Midbrain (tissue), 1 donor: ENCODE measurements around the gene CDH23.

ENCODE experiments used
- DNase-seq: peaks from one replicate; lab custom pipeline; 2025; lab: John Stamatoyannopoulos, UW

CDH23 gene

DNA sequence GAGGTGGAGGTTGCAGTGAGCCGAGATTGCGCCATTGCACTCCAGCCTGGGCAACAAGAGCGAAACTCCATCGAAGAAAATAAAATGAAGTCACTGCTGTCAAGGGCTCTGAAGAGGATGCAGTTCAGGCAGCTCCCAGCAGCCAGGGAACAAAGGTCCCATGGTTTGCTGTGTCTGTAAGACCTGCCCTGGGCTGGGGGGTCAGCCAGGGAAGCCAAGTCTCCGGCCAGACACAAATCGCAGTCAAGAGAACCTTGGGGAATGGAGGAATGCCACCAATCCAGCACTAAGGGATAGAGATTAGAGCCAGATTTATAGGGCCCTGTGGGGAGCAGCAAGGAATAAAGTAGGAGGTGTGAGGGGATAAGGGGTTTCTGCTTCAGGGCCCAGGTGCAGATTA is 405.5 kb downstream of the CDH23 start:
- DNase-seq, result no peak

DNA sequence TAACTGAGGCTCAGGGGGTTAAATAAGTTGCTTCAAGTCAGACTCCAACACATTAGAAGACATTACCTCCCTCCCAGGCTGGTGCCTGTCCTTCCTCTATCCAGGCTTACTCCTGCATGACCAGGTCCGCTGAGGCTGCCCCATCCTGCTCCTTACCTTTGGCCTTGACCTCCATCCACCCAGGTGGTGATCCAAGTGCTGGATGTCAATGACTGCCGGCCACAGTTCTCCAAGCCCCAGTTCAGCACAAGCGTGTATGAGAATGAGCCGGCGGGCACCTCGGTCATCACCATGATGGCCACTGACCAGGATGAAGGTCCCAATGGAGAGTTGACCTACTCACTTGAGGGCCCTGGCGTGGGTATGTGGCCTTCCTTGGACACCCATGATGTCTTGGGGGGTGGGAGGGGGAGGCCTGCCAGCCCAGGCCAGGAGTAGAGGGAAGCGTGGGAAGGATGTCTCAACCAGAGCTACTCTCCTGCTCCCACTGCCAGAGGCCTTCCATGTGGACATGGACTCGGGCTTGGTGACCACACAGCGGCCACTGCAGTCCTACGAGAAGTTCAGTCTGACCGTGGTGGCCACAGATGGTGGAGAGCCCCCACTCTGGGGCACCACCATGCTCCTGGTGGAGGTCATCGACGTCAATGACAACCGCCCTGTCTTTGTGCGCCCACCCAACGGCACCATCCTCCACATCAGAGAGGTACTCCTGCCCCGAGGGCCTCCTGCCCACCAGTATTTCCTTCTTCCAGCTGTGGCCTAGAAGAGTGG is 406.2 kb downstream of the CDH23 start:
- no peak for DNase-seq

DNA sequence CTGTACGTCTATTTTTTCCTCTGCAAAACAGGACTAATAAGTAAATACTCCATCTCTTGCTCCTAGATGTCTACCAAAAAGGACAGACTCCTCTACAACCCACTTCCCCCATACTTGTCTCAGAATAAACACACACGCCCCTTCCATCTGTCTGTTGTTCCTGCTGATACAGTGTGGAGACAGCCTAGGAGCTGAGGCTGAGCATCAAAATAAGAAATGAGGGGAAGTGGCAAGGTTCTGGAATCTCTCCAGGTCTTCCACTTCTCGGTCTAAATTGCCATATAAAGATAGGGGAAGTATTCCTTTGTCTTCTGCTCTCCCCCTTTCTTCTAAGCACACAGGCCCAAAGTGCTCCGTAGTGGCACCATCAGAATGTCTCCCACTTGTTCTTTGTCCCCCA is 407.4 kb downstream of the CDH23 start:
- peak; percentile 51 for DNase-seq

DNA sequence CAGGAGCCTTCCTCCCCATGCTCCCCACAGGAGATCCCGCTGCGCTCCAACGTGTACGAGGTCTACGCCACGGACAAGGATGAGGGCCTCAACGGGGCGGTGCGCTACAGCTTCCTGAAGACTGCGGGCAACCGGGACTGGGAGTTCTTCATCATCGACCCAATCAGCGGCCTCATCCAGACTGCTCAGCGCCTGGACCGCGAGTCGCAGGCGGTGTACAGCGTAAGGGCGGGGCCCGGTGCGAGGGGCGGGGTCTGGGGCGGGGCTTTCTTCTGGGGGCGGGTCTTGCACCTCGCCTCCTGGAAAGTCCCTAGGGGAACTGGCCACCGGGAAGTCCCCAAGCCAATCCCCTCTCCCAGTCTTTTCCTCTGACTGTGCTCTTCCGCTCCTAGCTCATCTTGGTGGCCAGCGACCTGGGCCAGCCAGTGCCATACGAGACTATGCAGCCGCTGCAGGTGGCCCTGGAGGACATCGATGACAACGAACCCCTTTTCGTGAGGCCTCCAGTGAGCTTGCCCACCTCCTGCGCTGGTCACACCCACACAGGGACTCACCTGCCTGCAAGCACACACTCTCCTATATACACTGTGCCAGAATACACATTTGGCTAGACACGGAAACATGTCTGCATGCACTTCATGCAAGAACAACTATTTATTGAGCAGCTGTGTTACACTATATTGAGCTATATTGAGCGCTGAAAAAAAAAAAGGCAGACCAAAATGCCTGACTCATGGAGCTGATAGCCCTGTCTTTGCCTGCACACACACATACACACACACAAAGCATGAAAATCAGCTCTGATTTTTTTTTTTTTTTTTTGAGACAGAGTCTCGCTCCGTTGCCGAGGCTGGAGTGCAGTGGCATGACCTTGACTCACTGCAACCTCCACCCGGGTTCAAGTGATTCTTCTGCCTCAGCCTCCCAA is 409.3 kb downstream of the CDH23 start:
- peak; percentile 22 for DNase-seq

DNA sequence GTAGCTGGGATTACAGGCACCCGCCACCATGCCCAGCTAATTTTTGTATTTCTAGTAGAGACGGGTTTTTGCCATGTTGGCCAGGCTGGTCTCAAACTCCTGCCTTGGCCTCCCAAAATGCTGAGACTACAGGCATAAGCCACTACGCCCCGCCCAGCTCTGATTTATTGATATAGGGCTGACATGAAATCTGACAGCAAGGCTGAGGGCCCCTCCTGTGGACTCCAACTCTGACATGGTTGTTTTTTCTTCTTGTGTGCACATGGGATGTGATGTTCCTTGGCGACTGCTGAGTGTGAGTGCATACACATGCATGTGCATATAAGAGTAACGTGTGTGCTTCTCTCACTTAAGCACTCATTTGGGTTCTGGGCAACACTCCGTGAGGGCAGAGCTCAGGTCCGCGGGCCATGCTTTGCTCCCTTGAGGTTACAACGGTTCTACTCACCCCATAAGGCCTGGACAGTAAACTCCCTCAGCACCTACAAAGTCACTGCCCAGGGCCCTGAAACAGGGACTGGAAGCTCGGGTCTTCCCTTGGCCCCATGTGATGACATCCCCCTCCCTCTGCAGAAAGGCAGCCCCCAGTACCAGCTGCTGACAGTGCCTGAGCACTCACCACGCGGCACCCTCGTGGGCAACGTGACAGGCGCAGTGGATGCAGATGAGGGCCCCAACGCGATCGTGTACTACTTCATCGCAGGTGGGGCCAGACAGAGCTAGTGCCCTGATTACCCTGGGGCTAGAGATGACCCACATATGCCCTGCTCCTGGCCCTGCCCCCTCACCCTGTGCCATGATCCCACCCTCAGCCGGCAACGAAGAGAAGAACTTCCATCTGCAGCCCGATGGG is 410.2 kb downstream of the CDH23 start:
- no peak for DNase-seq

DNA sequence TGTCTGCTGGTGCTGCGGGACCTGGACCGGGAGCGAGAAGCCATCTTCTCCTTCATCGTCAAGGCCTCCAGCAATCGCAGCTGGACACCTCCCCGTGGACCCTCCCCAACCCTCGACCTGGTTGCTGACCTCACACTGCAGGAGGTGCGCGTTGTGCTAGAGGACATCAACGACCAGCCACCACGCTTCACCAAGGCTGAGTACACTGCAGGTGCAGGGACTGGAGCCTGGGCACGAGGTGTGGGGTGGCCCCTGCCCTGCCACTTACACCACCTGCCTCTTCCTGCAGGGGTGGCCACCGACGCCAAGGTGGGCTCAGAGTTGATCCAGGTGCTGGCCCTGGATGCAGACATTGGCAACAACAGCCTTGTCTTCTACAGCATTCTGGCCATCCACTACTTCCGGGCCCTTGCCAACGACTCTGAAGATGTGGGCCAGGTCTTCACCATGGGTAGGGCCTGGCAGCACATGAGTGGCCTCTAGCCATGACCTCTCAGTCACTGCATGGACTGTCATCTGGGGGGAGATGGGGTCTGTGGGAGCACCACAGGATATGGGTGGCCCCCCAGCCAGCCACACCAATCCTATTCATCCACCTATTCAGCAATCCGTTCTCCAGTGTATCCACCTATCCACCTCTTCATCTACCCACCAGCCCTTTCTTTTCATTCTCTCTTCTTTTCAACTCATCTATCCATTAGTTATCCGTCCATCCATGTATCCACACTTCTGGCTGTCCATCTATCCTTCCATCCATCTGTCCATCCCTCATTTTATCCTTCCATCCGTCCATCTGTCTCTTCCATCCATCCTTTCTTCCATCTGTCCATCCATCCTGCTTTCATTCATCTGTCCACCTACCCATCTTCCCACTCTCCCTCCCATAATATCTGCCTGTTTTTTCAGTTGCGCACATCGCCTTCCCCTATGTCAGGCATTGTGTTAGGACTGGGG is 411.1 kb downstream of the CDH23 start:
- DNase-seq, result no peak

DNA sequence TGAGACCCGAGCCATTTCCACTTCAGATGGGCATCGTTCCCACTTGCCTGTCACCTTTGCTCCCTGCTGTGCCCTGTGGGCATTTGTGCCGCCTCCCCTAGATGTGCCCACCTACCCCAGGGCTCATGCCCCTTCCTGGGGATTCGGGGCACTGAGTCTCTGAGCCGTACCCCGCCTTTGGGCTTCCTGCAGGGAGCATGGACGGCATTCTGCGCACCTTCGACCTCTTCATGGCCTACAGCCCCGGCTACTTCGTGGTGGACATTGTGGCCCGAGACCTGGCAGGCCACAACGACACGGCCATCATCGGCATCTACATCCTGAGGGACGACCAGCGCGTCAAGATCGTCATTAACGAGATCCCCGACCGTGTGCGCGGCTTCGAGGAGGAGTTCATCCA is 412.9 kb downstream of the CDH23 start:
- no peak for DNase-seq

DNA sequence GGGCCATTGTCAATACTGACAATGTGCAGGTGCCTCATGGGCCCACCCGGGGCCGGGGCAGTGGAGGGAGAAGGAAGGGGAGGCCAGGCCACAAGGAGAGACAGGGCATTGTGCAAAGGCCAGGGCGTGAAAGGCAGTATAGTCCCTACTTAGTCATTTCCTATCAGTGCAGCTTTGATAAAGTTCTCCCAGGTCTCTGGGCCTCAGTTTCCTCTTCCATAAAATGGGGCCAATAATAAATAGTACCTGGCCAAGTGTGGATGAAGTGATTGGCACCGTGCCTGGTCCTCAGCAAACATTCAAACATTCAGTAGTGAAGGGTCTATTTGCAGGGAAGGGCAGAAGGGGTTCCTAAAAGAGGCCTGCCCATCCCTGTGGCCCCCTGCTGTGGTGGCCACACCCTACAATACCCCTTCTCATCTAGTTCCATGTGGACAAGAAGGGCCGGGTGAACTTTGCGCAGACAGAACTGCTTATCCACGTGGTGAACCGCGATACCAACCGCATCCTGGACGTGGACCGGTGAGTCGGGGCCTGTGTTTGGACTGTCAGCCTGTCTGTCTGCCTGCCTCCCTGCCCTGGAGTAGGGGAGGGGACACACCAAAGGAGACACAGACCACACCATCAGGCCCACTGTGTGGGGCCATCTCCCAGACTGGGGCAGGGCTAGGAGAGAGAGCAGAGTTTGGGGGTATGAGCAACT is 413.5 kb downstream of the CDH23 start:
- DNase-seq, result no peak

DNA sequence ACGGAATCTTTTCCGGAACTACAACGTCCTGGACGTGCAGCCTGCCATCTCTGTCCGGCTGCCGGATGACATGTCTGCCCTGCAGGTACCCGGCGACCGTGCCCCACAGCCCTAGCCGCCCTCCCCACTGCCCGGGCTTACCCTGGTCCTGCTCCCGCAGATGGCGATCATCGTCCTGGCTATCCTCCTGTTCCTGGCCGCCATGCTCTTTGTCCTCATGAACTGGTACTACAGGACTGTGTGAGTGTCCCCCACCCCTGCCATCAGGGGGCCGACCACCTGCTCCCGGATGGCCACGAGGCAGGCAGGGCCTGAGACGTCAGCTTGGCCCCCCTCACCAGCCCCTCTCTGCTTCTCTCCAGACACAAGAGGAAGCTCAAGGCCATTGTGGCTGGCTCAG is 414.6 kb downstream of the CDH23 start:
- DNase-seq, result no peak

DNA sequence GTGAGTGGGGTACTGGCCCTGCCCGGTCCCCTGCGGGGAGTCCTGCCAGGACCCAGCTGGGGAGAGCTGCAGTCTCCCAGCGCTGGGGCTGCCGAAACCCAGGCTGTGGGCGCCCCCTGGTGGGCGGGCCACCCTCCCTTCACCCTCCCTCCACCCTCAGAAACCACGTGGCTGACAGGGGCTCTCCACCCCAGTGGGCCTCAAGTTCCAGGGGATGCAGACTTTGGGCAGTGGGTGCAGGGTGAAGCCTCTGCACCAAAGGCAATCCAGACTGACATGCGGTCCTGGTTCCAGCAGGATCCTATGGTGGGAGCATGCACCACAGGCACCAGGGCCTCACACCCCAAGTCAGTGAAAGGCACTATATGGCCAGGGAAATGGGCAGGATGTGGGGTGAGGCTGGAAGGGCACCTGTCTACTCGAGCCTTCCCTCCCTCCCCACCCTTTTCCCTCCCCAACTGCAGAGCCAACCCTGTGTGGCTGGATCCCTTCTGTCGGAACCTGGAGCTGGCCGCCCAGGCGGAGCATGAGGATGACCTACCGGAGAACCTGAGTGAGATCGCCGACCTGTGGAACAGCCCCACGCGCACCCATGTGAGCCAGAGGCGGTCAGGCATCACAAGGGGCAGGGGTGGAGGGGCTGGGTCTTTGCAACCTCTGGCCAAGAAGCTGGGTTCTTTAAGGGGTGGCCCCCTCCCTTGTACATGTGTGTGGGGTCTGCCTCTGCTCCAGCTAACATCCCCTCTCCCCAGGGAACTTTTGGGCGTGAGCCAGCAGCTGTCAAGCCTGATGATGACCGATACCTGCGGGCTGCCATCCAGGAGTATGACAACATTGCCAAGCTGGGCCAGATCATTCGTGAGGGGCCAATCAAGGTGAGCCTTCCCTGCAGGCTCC is 415.5 kb downstream of the CDH23 start:
- peak; percentile 81 for DNase-seq

DNA sequence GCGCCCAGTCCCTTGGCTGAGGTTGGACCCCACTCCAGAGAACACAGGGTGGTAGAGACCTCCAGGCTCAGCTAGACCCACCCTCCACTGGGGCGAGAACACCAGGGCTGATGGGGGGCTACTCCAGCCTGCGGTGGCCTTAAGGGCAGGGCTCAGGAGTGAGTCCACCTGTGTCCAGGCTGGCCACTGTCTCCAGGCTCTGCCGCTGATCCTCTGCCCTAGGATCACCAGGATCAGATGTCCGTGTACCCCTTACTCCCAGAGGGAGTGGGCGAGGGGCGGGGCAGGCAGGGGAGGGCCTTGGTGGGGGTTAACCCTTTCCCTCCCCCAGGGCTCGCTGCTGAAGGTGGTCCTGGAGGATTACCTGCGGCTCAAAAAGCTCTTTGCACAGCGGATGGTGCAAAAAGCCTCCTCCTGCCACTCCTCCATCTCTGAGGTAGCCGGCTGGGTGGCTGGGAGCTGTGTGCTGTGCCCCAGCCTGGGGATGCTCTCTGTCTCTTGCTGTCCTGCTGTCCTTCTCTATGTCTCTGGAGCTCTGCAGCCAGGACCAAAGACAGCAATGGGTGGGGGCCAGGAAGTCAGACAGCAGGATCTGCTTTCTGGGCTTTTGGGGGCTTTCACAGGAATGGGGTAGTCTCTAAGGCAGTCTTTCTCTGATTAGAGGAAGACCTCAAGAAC is 416.3 kb downstream of the CDH23 start:
- DNase-seq, result no peak

DNA sequence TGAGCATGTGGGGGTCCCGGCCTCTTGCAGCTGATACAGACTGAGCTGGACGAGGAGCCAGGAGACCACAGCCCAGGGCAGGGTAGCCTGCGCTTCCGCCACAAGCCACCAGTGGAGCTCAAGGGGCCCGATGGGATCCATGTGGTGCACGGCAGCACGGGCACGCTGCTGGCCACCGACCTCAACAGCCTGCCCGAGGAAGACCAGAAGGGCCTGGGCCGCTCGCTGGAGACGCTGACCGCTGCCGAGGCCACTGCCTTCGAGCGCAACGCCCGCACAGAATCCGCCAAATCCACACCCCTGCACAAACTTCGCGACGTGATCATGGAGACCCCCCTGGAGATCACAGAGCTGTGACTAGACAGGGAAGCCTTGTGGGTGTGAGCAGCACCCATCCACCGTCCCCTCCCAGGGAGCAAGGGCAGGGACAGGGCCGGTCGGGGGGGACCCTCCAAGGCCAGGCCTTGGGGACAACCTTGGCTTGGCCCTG is 418.2 kb downstream of the CDH23 start:
- DNase-seq, result no peak

DNA sequence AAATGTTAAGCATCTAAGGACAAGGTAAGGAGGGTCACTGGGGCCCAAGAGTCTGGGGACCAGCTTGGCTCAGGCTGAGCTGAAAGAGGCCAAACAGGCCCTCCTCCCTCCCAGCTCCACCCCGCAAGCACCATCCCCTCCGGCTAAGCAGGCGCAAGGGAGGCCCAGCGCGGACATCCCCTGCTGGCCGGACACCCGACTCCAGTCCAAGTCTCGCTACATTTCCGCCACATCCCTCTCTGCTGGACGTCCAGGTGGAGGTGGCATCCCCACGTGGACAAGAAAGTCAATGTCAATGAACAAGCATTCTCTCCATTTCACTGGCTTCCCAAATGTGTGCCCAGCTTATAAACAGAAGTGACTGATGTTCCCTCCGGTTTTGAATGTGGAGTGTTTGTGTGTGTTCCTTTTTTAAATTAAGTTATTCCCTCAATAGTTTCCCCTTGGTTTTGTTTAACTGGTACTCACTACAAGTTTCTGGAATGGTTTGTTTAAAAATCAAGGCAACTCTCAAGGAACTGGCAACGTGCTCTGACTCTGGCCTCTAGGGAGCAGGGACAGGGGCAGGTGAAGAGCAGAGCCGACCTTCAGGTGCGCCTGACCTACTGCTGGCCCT is 418.9 kb downstream of the CDH23 start:
- no peak for DNase-seq

DNA sequence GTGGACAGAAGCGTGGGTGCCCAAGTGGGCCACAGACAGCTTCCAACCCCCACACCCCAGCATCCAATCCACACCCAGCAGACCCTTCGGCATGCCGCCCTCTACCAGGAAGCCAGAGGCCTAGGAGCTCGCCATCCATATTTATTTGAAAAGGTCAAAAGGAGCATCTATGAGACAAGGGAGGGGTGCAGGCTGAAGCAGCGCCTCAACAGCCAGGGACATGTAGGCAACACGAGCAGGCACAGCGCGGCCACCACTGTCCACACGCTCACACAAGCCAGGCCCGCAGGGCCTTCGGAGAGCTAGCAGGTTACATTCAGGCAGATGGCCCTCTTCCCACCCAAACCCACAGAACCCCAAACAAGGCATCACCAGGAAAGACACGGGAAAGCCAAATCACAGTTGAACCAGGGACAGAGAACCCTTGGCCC is 419.7 kb downstream of the CDH23 start:
- no peak for DNase-seq

DNA sequence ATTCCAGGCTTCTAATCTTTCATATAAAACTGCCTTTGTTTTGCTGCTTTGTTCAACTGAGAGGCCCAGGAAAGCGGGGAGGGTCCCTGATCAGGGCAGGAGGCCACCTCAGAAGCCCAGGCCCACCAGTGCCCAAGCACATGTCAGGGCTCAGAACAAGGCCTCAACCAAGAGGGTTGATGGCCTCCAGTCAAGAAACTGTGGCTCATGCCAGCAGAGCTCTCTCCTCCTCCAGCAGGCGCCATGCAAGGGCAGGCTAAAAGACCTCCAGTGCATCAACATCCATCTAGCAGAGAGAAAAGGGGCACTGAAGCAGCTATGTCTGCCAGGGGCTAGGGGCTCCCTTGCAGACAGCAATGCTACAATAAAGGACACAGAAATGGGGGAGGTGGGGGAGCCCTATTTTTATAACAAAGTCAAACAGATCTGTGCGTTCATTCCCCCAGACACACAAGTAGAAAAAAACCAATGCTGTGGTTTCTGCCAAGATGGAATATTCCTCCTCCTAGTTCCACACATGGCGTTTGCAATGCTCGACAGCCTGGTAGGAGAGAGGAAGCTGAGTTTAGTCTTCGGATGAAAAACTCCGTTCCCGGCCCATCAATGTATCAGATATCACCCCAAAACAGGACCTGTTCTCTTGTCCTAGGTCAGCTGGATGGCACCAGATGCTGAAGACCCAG is 420.4 kb downstream of the CDH23 start:
- DNase-seq, result peak; percentile 33

DNA sequence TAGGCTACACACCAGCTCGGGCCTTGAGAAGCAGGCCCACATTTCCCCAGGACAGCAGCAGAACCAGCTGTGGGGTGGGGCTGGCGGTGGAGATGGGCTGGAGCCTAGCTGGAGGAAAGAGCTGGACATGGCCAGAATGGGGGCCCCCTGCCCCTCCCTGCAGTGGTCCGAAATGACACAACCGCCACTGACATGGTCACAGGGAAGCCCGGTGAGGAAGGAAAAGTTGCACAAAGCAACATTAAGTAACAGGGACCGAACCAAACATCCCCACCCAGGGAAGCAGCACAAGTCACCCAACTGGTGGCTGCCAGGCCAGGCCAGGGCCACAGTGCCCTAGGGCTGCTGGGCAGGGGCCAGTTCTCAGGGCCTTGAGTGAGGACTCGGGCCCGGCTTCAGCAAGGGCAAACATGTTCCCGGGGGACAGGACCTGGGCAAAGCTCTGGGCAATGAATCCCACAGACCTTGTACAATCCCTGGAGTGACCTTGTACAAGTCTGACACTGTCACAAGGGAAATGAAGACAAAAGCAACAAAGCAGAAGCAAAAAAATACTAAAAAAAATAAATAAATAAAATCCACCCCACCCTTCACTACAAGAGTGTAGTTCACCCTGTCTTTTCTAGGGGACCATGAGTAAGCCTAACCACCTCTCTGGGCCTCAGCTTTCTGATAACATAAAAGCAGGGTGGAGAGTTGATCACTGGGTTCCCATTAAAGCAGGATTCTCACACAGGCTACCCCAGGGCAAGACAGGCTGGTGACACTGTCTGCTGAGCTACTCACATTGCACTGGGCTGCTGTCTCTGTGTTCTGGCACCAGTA is 421.3 kb downstream of the CDH23 start:
- DNase-seq, result peak; percentile 44
